Measurements from ENCODE around the gene ODAD2. TPM values are rescaled to one million over a fixed set of nuclear protein-coding genes. Genes with fewer than 3 reads are reported as not detected.

Gene ODAD2
- total RNA-seq (2021; ENCODE audit: unreplicated experiment) (not detected), Bru-seq, nascent RNA (not detected), BruChase-seq, experiment 1, labeled RNA remaining after a 2-hour chase (not detected), BruChase-seq, experiment 2, labeled RNA remaining after a 6-hour chase (not detected)
- not detected for polyA plus RNA-seq (2012; ENCODE audit: insufficient read length)
- long read RNA-seq = 0 reads

GRCh38 chr10:27998954-27999275, at the start of gene ODAD2:
Gene ODAD2, minus strand, starts transcription at chr10:27999079. Its CDS starts 3,937 bp downstream, at chr10:27995142.
- no peaks in the 10 kb centered on the region for H3K36me3 ChIP-seq (ENCODE audit: control insufficient read depth, insufficient read depth, low read length)
- ChIA-PET CTCF (no interaction called here), POLR2A (no interaction called here)
- TF ChIP-seq CTCF (IDR thresholded peaks at IDR 0.05) = no peak
- TF ChIP-seq POLR2AphosphoS5 (IDR thresholded peaks at IDR 0.05; ENCODE audit: low read depth, low read length) = no peak
- TF ChIP-seq TCF7L2 (IDR thresholded peaks at IDR 0.05; ENCODE audit: low read depth, low read length) = no peak
- TF ChIP-seq SIN3A (IDR thresholded peaks at IDR 0.05; ENCODE audit: borderline replicate concordance, insufficient read depth, low read depth, low read length) = no peak
- no peak for TF ChIP-seq REST (IDR thresholded peaks at IDR 0.05; ENCODE audit: insufficient read depth in 1 of 2, low read depth in 2 of 2, low read length in 1 of 2)
- DNase-seq (ENCODE audit: low read depth, low spot score) (no peak), ATAC-seq (no peak)
- in situ Hi-C loops (cut with HindIII; ENCODE audit: low pct_unique_long_range_greater_than_20kb, low sequenced_read_pairs) = no loop called here
- H3K27ac ChIP-seq (ENCODE audit: low read length) = no peak within 1 kb of the TSS
- BruUV-seq (replicated peaks) = no TSS peak
- intact Hi-C loops (cut with micrococcal nuclease; ENCODE audit: unreplicated experiment) = no loop called here
- peak within 1 kb of the TSS in 1 of 2 experiments; percentile 20; a peak in 1 of 4 replicates for H3K4me3 ChIP-seq (ENCODE audit: low read depth in 2 of 2, low read length in 2 of 2)
- no peaks in the 10 kb centered on the region for H3K27me3 ChIP-seq (ENCODE audit: control insufficient read depth, insufficient read depth, low read length)
- H3K4me1 ChIP-seq (ENCODE audit: control insufficient read depth, insufficient read depth, low read length) = no peaks in the 10 kb centered on the region
- no peaks in the 10 kb centered on the region for H3K9me3 ChIP-seq (ENCODE audit: control insufficient read depth, insufficient read depth, low read depth, low read length)

GRCh38 chr10:28047061-28047460, 48.2 kb upstream of the ODAD2 start:
- in situ Hi-C loops (cut with HindIII; ENCODE audit: low pct_unique_long_range_greater_than_20kb, low sequenced_read_pairs) (no loop called here), intact Hi-C loops (cut with micrococcal nuclease; ENCODE audit: unreplicated experiment) (no loop called here)
- no peaks in the 10 kb centered on the region for H3K36me3 ChIP-seq (ENCODE audit: control insufficient read depth, insufficient read depth, low read length)
- no TSS peak for BruUV-seq (replicated peaks)
- ChIA-PET POLR2A (no interaction called here), CTCF (no interaction called here)
- H3K4me1 ChIP-seq (ENCODE audit: control insufficient read depth, insufficient read depth, low read length) = no peaks in the 10 kb centered on the region
- TF ChIP-seq TCF7L2 (IDR thresholded peaks at IDR 0.05; ENCODE audit: low read depth, low read length) (no peak), SIN3A (IDR thresholded peaks at IDR 0.05; ENCODE audit: borderline replicate concordance, insufficient read depth, low read depth, low read length) (no peak), CTCF (IDR thresholded peaks at IDR 0.05) (no peak), POLR2AphosphoS5 (IDR thresholded peaks at IDR 0.05; ENCODE audit: low read depth, low read length) (no peak), REST (IDR thresholded peaks at IDR 0.05; ENCODE audit: insufficient read depth in 1 of 2, low read depth in 2 of 2, low read length in 1 of 2) (no peak)
- H3K9me3 ChIP-seq (ENCODE audit: control insufficient read depth, insufficient read depth, low read depth, low read length) = no peaks in the 10 kb centered on the region
- no peak for ATAC-seq
- DNase-seq (ENCODE audit: low read depth, low spot score) = no peak
- no peaks in the 10 kb centered on the region for H3K27me3 ChIP-seq (ENCODE audit: control insufficient read depth, insufficient read depth, low read length)
- no peak overlapping the region for H3K27ac ChIP-seq (ENCODE audit: low read length)
- H3K4me3 ChIP-seq (ENCODE audit: low read depth in 2 of 2, low read length in 2 of 2) = no peak overlapping the region
